MCF 10A (cell line): ENCODE measurements around the gene MYRIP. TPM values are rescaled to one million over a fixed set of nuclear protein-coding genes. Genes with fewer than 3 reads are reported as not detected.
"Not testable (repeated sequence)": the region's sequence is repeated elsewhere in the genome, so short reads cannot be mapped to it uniquely, and the experiment has no call there.

ENCODE experiments used
- BruUV-seq: library from RNA; stranded (reverse); fragments of 400-500 nt; replicated peaks from 2 replicates; lab custom pipeline; 2021; lab: Mats Ljungman, UMichigan
- CTCF ChIA-PET: fragments of 300-600 bp; sonication (Branson Sonifier 250); formaldehyde crosslinking; extraction: SDS; loops from one replicate; lab custom pipeline; 2021; ENCODE audit warnings: antibody characterized with exemption, inconsistent platforms; lab: Yijun Ruan, JAX
- POLR2A ChIA-PET: fragments of 300-600, 350-650 bp; sonication (Branson Sonifier 250); formaldehyde crosslinking; extraction: SDS; loops from one replicate; lab custom pipeline; 2020; ENCODE audit warnings: antibody characterized with exemption, inconsistent platforms; lab: Yijun Ruan, JAX
- DNase-seq: peaks from one replicate; pipeline ENCODE4 v3.0.0-alpha.2; 2018; ENCODE audit not compliant: unreplicated experiment
- H3K27ac Mint-ChIP-seq: one replicate; pipeline ENCODE4 v1.8.0; 2022; ENCODE audit warnings: mild to moderate bottlenecking, low read depth, mixed read lengths; ENCODE audit not compliant: unreplicated experiment
- H3K27me3 Mint-ChIP-seq: one replicate; pipeline ENCODE4 v1.8.0; 2022; ENCODE audit warnings: mixed read lengths; ENCODE audit not compliant: insufficient read depth, unreplicated experiment
- H3K36me3 Mint-ChIP-seq: one replicate; pipeline ENCODE4 v1.8.0; 2022; ENCODE audit warnings: mild to moderate bottlenecking, moderate library complexity, mixed read lengths; ENCODE audit not compliant: insufficient read depth, unreplicated experiment
- H3K4me1 Mint-ChIP-seq: one replicate; pipeline ENCODE4 v1.8.0; 2022; ENCODE audit warnings: mixed read lengths; ENCODE audit not compliant: insufficient read depth, unreplicated experiment
- H3K4me3 Mint-ChIP-seq: one replicate; pipeline ENCODE4 v1.8.0; 2022; ENCODE audit warnings: mild to moderate bottlenecking, moderate library complexity, mixed read lengths; ENCODE audit not compliant: unreplicated experiment
- H3K9me3 Mint-ChIP-seq: one replicate; pipeline ENCODE4 v1.8.0; 2022; ENCODE audit warnings: mixed read lengths; ENCODE audit not compliant: unreplicated experiment
- CTCF ChIP-seq: fragments of 200-600 bp; IDR thresholded peaks from one replicate; pipeline ENCODE4 v1.8.0; 2022; ENCODE audit warnings: antibody characterized with exemption, mild to moderate bottlenecking; ENCODE audit not compliant: unreplicated experiment
- intact Hi-C: fragments of 100-400 bp; cut with micrococcal nuclease; formaldehyde crosslinking; loops from 2 replicates; pipeline ENCODE4 v1.14.1; 2022
- total RNA-seq: library from RNA; stranded (reverse); gene quantifications from 2 replicates; pipeline ENCODE4 v1.2.3, GENCODE V29; 2022

Gene MYRIP
- total RNA-seq, 1 experiment from 2014 or later = 0.19 TPM

- H3K27ac Mint-ChIP-seq = no peak overlapping the region
- no peaks in the 10 kb centered on the region for H3K36me3 Mint-ChIP-seq
- no peak for DNase-seq
- H3K27me3 Mint-ChIP-seq = no peaks in the 10 kb centered on the region
- peaks cover 8% of the 10 kb centered on the region for H3K9me3 Mint-ChIP-seq
- no peaks in the 10 kb centered on the region for H3K4me1 Mint-ChIP-seq
- no peak for TF ChIP-seq CTCF
- intact Hi-C loops = no loop called here
- no peak overlapping the region for H3K4me3 Mint-ChIP-seq
- POLR2A ChIA-PET = no interaction called here
- CTCF ChIA-PET = no interaction called here
- no TSS peak for BruUV-seq
These were observed 321.3 kb downstream of the MYRIP start for GRCh38 chr3:40130721-40131120.

- H3K27ac Mint-ChIP-seq, intact Hi-C loops, CTCF ChIA-PET, H3K9me3 Mint-ChIP-seq, H3K36me3 Mint-ChIP-seq, H3K4me3 Mint-ChIP-seq, H3K27me3 Mint-ChIP-seq, DNase-seq, BruUV-seq, POLR2A ChIA-PET: not testable (repeated sequence)
- peaks cover 15% of the 10 kb centered on the region for H3K4me1 Mint-ChIP-seq
These were observed 324.6 kb downstream of the MYRIP start for GRCh38 chr3:40133886-40134575.

- peak; percentile 82 for DNase-seq
- no peaks in the 10 kb centered on the region for H3K36me3 Mint-ChIP-seq
- TF ChIP-seq CTCF = no peak
- CTCF ChIA-PET = interaction anchor here (0.5 to 1.2 kb wide), 5 partner anchors 42 to 690 kb away, joined by 3 to 4 read pairs (median 3); no protein-coding TSS in a partner anchor
- BruUV-seq = no TSS peak
- peaks cover 15% of the 10 kb centered on the region for H3K4me1 Mint-ChIP-seq
- H3K9me3 Mint-ChIP-seq = peaks cover 19% of the 10 kb centered on the region
- POLR2A ChIA-PET = interaction anchor here (0.5 to 1.9 kb wide), 4 partner anchors 9 to 94 kb away, joined by 3 to 13 read pairs (median 3); no protein-coding TSS in a partner anchor
- no peaks in the 10 kb centered on the region for H3K27me3 Mint-ChIP-seq
- no peak overlapping the region for H3K4me3 Mint-ChIP-seq
- H3K27ac Mint-ChIP-seq = no peak overlapping the region
- intact Hi-C loops = no loop called here
These were observed 328.3 kb downstream of the MYRIP start for GRCh38 chr3:40137591-40138295.

- intact Hi-C loops = no loop called here
- CTCF ChIA-PET = interaction anchor here (0.6 to 2.4 kb wide), 4 partner anchors 30 to 418 kb away, joined by 3 to 9 read pairs (median 3); no protein-coding TSS in a partner anchor
- no TSS peak for BruUV-seq
- no peak for DNase-seq
- TF ChIP-seq CTCF = no peak
- no peaks in the 10 kb centered on the region for H3K4me1 Mint-ChIP-seq
- POLR2A ChIA-PET = no interaction called here
- H3K9me3 Mint-ChIP-seq = peaks cover 12% of the 10 kb centered on the region
- H3K4me3 Mint-ChIP-seq = no peak overlapping the region
- H3K27me3 Mint-ChIP-seq = no peaks in the 10 kb centered on the region
- no peaks in the 10 kb centered on the region for H3K36me3 Mint-ChIP-seq
- no peak overlapping the region for H3K27ac Mint-ChIP-seq
These were observed 334.1 kb downstream of the MYRIP start for GRCh38 chr3:40143283-40144090.
